Measurements from ENCODE around the gene USP3. TPM values are rescaled to one million over a fixed set of nuclear protein-coding genes. Genes with fewer than 3 reads are reported as not detected.
A peak's percentile ranks its signal among the peaks of the same experiment; 100 is the strongest.

Gene USP3
- total RNA-seq, 2 experiments from 2014 or later: 57.1 to 58.6 TPM

DNA sequence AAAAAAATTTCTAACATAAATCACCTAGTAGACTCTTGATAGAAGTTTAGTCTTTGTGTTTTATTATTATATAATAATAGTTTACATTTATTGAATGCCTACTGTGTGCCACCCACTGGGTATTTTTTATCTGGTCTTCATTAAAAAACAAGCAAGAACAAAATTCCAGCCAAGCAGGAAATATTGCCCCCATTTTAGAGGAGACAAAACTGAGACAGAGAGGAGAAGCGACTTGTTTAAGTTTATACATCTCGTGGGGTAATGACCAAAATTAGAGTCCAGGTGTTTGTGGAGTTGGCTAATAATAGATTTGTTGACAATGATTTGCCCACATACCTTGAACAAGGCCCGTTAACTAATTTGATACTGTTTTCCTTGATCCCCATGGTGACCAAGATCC lies 59.7 kb downstream of the USP3 start:
- Mint-ChIP-seq H3K27ac (no peak overlapping the region), H3K27me3 (no peaks in the 10 kb centered on the region), H3K36me3 (ENCODE audit: low read depth) (peaks cover 51% of the 10 kb centered on the region), H3K4me3 (no peak overlapping the region), H3K4me1 (ENCODE audit: low read depth) (peaks cover 42% of the 10 kb centered on the region), H3K9me3 (no peaks in the 10 kb centered on the region)
- TF ChIP-seq, protein P1, sequence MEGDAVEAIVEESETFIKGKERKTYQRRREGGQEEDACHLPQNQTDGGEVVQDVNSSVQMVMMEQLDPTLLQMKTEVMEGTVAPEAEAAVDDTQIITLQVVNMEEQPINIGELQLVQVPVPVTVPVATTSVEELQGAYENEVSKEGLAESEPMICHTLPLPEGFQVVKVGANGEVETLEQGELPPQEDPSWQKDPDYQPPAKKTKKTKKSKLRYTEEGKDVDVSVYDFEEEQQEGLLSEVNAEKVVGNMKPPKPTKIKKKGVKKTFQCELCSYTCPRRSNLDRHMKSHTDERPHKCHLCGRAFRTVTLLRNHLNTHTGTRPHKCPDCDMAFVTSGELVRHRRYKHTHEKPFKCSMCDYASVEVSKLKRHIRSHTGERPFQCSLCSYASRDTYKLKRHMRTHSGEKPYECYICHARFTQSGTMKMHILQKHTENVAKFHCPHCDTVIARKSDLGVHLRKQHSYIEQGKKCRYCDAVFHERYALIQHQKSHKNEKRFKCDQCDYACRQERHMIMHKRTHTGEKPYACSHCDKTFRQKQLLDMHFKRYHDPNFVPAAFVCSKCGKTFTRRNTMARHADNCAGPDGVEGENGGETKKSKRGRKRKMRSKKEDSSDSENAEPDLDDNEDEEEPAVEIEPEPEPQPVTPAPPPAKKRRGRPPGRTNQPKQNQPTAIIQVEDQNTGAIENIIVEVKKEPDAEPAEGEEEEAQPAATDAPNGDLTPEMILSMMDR (IDR thresholded peaks at IDR 0.05): no peak
- DNase-seq (no peak), ATAC-seq (no peak)
- intact Hi-C loops (cut with micrococcal nuclease): no loop called here
- ChIA-PET CTCF (interaction anchor here (1.0 to 1.8 kb wide), 2 partner anchors 29 to 36 kb away, joined by 3 to 5 read pairs; no protein-coding TSS in a partner anchor), POLR2A (interaction anchor here (0.7 to 0.8 kb wide), 2 partner anchors 11 to 143 kb away, joined by 3 to 4 read pairs; no protein-coding TSS in a partner anchor)

DNA sequence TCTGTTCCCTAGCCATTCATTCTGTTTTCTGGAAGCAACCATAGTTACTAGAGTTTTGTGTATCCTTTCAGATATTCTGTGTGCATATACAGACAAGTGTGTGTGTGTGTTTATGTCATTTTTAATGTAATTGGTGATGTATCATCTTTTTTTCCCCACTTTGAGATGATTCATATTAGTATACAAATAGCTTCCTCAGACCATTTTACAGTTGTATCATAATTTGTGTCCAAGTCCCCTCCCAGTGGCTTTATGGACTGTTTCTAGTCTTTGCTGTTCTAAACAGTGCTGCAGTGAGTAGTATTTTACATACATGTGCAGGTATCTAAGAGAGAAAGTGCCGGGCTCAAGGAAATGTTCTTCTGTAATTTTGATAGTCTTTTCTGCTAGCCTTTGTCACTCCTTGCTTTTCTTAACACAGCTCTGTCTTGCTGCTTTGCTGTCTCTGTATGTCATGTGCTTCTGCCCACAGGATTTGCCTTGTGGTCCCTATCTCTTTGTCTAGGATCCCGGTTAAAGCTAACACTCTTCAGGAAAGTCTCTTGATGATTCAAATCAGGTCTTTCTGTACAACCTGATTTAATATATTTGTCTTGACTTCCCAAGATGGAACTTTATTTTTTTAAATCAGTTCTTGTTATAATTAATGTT lies 61.3 kb downstream of the USP3 start:
- TF ChIP-seq, protein P1 (IDR thresholded peaks at IDR 0.05): no peak
- ATAC-seq: no peak
- H3K9me3 Mint-ChIP-seq: no peaks in the 10 kb centered on the region
- H3K4me1 Mint-ChIP-seq (ENCODE audit: low read depth): peaks cover 27% of the 10 kb centered on the region
- H3K36me3 Mint-ChIP-seq (ENCODE audit: low read depth): peaks cover 39% of the 10 kb centered on the region
- intact Hi-C loops (cut with micrococcal nuclease): no loop called here
- no peaks in the 10 kb centered on the region for H3K27me3 Mint-ChIP-seq
- CTCF ChIA-PET: interaction anchor here (0.8 to 1.8 kb wide), 4 partner anchors 12 to 78 kb away, joined by 3 to 5 read pairs (median 4); no protein-coding TSS in a partner anchor
- DNase-seq: no peak
- POLR2A ChIA-PET: no interaction called here
- H3K4me3 Mint-ChIP-seq: no peak overlapping the region
- H3K27ac Mint-ChIP-seq: peak overlapping the region; percentile 76

DNA sequence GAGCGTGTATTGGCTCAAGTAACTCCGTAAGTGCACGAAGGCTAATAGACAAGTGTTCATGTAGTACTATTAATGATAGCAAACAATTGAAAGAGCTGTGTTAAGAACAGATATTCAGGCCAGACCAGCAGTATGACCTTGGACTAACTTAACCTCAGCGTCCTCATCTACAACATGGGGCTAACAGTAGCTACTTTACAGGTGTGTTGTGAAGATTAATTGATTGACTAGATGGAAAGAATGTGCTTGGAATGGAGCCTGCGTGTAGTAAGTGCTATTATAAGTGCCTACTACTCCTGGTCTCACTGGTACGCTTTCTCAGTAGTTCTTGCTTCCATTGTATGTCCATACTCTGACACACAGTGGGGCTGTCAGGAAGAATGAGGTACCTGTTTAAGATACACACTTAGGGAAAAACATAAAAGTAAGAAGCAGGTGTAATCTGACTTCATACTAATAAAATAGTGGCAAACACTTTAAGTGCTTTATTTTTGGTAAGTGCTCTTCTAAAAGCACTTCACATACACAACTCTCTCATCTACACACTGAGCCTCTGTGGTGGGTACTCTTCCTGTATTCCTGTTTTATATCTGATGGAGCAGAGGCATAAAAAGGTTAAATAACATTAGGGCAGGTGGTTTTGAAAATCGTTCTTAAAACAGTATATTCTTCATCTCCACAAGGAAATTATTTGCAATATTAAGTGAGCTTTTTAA lies 68.5 kb downstream of the USP3 start:
- DNase-seq (no peak), ATAC-seq (no peak)
- intact Hi-C loops (cut with micrococcal nuclease): no loop called here
- peaks cover 29% of the 10 kb centered on the region for H3K36me3 Mint-ChIP-seq (ENCODE audit: low read depth)
- H3K27ac Mint-ChIP-seq: no peak overlapping the region
- no peak overlapping the region for H3K4me3 Mint-ChIP-seq
- peaks cover 9% of the 10 kb centered on the region for H3K4me1 Mint-ChIP-seq (ENCODE audit: low read depth)
- POLR2A ChIA-PET: no interaction called here
- H3K27me3 Mint-ChIP-seq: no peaks in the 10 kb centered on the region
- CTCF ChIA-PET: interaction anchor here (1.2 to 1.8 kb wide), 3 partner anchors 25 to 106 kb away, joined by 3 to 5 read pairs (median 4); partner anchors contain the start of gene FBXL22
- H3K9me3 Mint-ChIP-seq: no peaks in the 10 kb centered on the region
- TF ChIP-seq, protein P1 (IDR thresholded peaks at IDR 0.05): no peak

DNA sequence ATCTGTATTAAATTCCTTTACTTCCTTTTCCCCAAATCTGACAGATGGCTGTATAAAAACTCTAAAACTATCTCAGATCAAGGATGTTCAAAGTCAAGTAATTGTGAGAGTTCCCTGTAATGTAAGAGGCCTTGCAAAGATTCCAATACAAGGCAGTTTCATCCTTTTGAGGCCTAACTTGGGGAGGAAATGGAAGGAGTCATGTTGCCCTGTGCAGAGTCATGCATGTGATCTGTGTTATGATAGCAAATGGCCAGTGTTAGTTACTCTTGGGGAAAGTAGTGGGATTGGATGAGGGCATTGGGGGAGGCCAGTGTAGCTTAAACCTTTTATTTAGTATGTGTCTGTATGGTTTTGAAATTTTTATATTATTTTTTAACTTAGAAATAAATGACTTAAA lies 69.1 kb downstream of the USP3 start:
- H3K9me3 Mint-ChIP-seq: no peaks in the 10 kb centered on the region
- H3K27me3 Mint-ChIP-seq: no peaks in the 10 kb centered on the region
- peak overlapping the region; percentile 60 for H3K27ac Mint-ChIP-seq
- intact Hi-C loops (cut with micrococcal nuclease): no loop called here
- CTCF ChIA-PET: interaction anchor here (1.2 to 1.5 kb wide), 2 partner anchors 24 to 25 kb away, joined by 3 to 4 read pairs; partner anchors contain the start of gene FBXL22
- no peak overlapping the region for H3K4me3 Mint-ChIP-seq
- TF ChIP-seq, protein P1 (IDR thresholded peaks at IDR 0.05): no peak
- DNase-seq: no peak
- peaks cover 7% of the 10 kb centered on the region for H3K4me1 Mint-ChIP-seq (ENCODE audit: low read depth)
- no peak for ATAC-seq
- POLR2A ChIA-PET: no interaction called here
- peaks cover 27% of the 10 kb centered on the region for H3K36me3 Mint-ChIP-seq (ENCODE audit: low read depth)

DNA sequence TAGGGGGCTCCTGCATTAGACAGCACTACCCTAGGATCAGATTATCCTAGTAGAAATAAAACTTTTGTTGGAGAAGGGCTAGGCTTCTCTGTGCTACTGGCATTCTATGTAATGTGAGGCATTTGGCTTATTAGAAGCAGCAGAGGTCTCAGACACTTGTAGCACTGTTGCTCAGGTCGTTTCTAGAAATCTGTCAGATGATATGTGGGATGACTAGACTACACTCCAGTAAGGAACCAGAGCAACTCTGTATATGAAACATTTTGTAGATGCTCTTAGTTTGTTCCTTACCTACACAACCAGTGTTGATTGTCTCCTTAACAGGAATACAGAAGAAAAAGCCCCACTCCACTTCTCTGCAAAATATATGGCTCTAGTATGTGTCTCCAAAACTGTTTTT lies 70.9 kb downstream of the USP3 start:
- Mint-ChIP-seq H3K4me1 (ENCODE audit: low read depth) (peaks cover 6% of the 10 kb centered on the region), H3K4me3 (no peak overlapping the region), H3K36me3 (ENCODE audit: low read depth) (peaks cover 29% of the 10 kb centered on the region), H3K27me3 (no peaks in the 10 kb centered on the region), H3K9me3 (no peaks in the 10 kb centered on the region), H3K27ac (no peak overlapping the region)
- POLR2A ChIA-PET: interaction anchor here (0.7 kb wide), 1 partner anchor 11 kb away, joined by 4 read pairs; no protein-coding TSS in a partner anchor
- TF ChIP-seq, protein P1 (IDR thresholded peaks at IDR 0.05): no peak
- CTCF ChIA-PET: no interaction called here
- DNase-seq (no peak), ATAC-seq (no peak)
- intact Hi-C loops (cut with micrococcal nuclease): no loop called here

Measured in activated CD8-positive, alpha-beta T cell treated with anti-CD3 and anti-CD28 coated beads for 36 hours (primary cell).